ENCODE data around the gene JAK1.

GRCh38 chr1:64884261-64885040 is 81.9 kb downstream of the JAK1 start:
- no peak for TF ChIP-seq SIN3A (IDR thresholded peaks at IDR 0.05; ENCODE audit: borderline replicate concordance, insufficient read depth, low read depth, low read length)
- no peak for TF ChIP-seq TCF7L2 (IDR thresholded peaks at IDR 0.05; ENCODE audit: low read depth, low read length)
- TF ChIP-seq, protein P1, sequence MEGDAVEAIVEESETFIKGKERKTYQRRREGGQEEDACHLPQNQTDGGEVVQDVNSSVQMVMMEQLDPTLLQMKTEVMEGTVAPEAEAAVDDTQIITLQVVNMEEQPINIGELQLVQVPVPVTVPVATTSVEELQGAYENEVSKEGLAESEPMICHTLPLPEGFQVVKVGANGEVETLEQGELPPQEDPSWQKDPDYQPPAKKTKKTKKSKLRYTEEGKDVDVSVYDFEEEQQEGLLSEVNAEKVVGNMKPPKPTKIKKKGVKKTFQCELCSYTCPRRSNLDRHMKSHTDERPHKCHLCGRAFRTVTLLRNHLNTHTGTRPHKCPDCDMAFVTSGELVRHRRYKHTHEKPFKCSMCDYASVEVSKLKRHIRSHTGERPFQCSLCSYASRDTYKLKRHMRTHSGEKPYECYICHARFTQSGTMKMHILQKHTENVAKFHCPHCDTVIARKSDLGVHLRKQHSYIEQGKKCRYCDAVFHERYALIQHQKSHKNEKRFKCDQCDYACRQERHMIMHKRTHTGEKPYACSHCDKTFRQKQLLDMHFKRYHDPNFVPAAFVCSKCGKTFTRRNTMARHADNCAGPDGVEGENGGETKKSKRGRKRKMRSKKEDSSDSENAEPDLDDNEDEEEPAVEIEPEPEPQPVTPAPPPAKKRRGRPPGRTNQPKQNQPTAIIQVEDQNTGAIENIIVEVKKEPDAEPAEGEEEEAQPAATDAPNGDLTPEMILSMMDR (IDR thresholded peaks at IDR 0.05) = peak; percentile 14; the same call in 1 of the 2 replicates
- TF ChIP-seq POLR2AphosphoS5 (IDR thresholded peaks at IDR 0.05; ENCODE audit: low read depth, low read length) = no peak
- no peak for TF ChIP-seq REST (IDR thresholded peaks at IDR 0.05; ENCODE audit: insufficient read depth in 1 of 2, low read depth in 2 of 2, low read length in 1 of 2)

All from Panc1 (cell line).